Measurements from ENCODE around the gene B3GAT3. TPM values are rescaled to one million over a fixed set of nuclear protein-coding genes. Genes with fewer than 3 reads are reported as not detected.

The B3GAT3 gene
- total and polyA plus RNA-seq, 2 of the 8 experiments (the other 6 are each of a cell fraction or from before 2014, with no cell fraction given): 28.0 to 39.0 TPM

- TF ChIP-seq GTF2F1 (IDR thresholded peaks at IDR 0.05; ENCODE audit: borderline replicate concordance, low read depth, low read length) (no peak), RBBP5 (IDR thresholded peaks at IDR 0.05; ENCODE audit: borderline replicate concordance, low read depth, low read length) (no peak), CHD1 (IDR thresholded peaks at IDR 0.05; ENCODE audit: low read depth, low read length) (no peak), ATF2 (IDR thresholded peaks at IDR 0.05; ENCODE audit: low read length) (no peak), CTCF (IDR thresholded peaks at IDR 0.05; ENCODE audit: control extremely low read depth in 1 of 3, insufficient read depth in 1 of 3, low read depth in 1 of 3, low read length in 3 of 3) (no peak), POLR2A (IDR thresholded peaks at IDR 0.05; ENCODE audit: control extremely low read depth in 1 of 2, low read depth in 2 of 2, low read length in 2 of 2) (peak; percentile 57 to 81), SIRT6 (IDR thresholded peaks at IDR 0.05; ENCODE audit: low read length) (peak; percentile 21), BACH1 (IDR thresholded peaks at IDR 0.05; ENCODE audit: low read length) (no peak)
These were observed 44.6 kb upstream of the B3GAT3 start (continued) for GRCh38 chr11:62666259-62666926.

All from H1 (cell line).